Suprapubic skin (tissue), 4 donors: ENCODE data around the gene MUSK. TPM values are rescaled to one million over a fixed set of nuclear protein-coding genes. Genes with fewer than 3 reads are reported as not detected.

Experiments
- DNase-seq, 2 donors: peaks; one replicate each; pipeline ENCODE4 v3.0.0-alpha.2; 2019; ENCODE audit warnings: low spot score in 2 of 2
- H3K27ac ChIP-seq: fragments of 200-600 bp; sonication (generic); one replicate; pipeline ENCODE4 v1.5.1; 2019
- H3K27me3 ChIP-seq: fragments of 200-600 bp; sonication (generic); one replicate; pipeline ENCODE4 v1.5.1; 2019
- H3K36me3 ChIP-seq: fragments of 200-600 bp; sonication (generic); one replicate; pipeline ENCODE4 v1.5.1; 2019
- H3K4me1 ChIP-seq: fragments of 200-600 bp; sonication (generic); one replicate; pipeline ENCODE4 v1.5.1; 2019
- H3K4me3 ChIP-seq: fragments of 200-600 bp; sonication (generic); one replicate; pipeline ENCODE4 v1.5.1; 2019; ENCODE audit warnings: mild to moderate bottlenecking
- H3K9me3 ChIP-seq: fragments of 200-600 bp; sonication (generic); one replicate; pipeline ENCODE4 v1.5.1; 2019
- EP300 ChIP-seq: sonication (generic); formaldehyde crosslinking; IDR thresholded peaks from one replicate; pipeline ENCODE4 v1.6.1; 2017; ENCODE audit warnings: antibody characterized with exemption
- POLR2A ChIP-seq, 2 donors: fragments of 450-650 bp; IDR thresholded peaks; one replicate each; pipeline ENCODE4 v1.6.1; 2017; ENCODE audit warnings: antibody characterized with exemption in 2 of 2, mild to moderate bottlenecking in 2 of 2, moderate library complexity in 2 of 2
- POLR2AphosphoS5 ChIP-seq, 3 donors: sonication (generic); formaldehyde crosslinking; IDR thresholded peaks; one replicate each; pipeline ENCODE4 v1.6.1; 2017; ENCODE audit warnings: antibody characterized with exemption in 3 of 3
- WGBS: methylation state at CpG from one replicate; pipeline ENCODE4 v1.1.5; 2018; 5-methylcytosine and 5-hydroxymethylcytosine counted together
- total RNA-seq, 4 donors: library from RNA; depleted of rRNA; stranded (reverse); fragments of >200 nt; gene quantifications; one replicate each; pipeline ENCODE4 v1.1.0, GENCODE V29; 2016
- TF ChIP-seq, protein P1 (sequence below), 2 donors: fragments of 200-600 bp in 1 of 2; fragments of 450-650 bp in 1 of 2; sonication (generic) in 1 of 2; IDR thresholded peaks; one replicate each; pipeline ENCODE4 v1.5.1; 2016 to 2019; ENCODE audit warnings: antibody characterized with exemption in 2 of 2, mild to moderate bottlenecking in 1 of 2, moderate library complexity in 1 of 2

The MUSK gene
- total RNA-seq: 1 to 10 TPM in 1 of 4 donors, under 1 TPM in 1, not detected in 2; 0.45 to 1.5 TPM

DNA sequence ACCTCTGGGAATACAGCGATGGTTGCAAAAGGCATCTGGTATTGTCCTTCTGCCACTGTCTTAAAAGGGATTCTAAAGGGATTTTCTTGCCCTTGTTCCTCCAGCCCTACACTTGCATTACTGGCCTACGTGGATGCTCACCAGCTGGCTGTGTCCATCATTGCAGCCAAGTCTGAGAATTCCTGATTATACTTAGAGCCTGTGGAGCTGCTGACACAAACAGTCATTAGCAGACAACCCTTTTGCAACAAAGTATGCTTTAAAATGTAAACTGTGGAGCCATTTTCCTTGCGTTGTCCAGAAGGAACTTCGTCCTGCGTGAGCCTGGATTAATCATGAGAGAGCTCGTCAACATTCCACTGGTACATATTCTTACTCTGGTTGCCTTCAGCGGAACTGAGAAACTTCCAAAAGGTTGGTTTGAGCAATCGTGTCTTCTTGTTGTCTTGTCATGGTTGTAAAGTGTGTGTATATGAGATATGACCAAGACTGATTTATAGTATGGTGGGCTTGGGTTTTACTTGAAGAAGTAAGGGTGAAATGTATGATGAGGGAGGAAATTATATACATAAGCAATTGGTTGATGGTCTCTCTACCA, at the start of gene MUSK:
Gene MUSK (plus strand): TSS at position 222 of the 598 bp plus-strand sequence. CDS start 114 bp downstream, at position 336.
- no peaks in the 10 kb centered on the region for H3K9me3 ChIP-seq
- H3K4me3 ChIP-seq: no peak within 1 kb of the TSS
- no peak within 1 kb of the TSS for H3K27ac ChIP-seq
- TF ChIP-seq POLR2A (IDR thresholded peaks at IDR 0.05) (no peak), POLR2AphosphoS5 (IDR thresholded peaks at IDR 0.05) (no peak), EP300 (no peak)
- TF ChIP-seq, protein P1, sequence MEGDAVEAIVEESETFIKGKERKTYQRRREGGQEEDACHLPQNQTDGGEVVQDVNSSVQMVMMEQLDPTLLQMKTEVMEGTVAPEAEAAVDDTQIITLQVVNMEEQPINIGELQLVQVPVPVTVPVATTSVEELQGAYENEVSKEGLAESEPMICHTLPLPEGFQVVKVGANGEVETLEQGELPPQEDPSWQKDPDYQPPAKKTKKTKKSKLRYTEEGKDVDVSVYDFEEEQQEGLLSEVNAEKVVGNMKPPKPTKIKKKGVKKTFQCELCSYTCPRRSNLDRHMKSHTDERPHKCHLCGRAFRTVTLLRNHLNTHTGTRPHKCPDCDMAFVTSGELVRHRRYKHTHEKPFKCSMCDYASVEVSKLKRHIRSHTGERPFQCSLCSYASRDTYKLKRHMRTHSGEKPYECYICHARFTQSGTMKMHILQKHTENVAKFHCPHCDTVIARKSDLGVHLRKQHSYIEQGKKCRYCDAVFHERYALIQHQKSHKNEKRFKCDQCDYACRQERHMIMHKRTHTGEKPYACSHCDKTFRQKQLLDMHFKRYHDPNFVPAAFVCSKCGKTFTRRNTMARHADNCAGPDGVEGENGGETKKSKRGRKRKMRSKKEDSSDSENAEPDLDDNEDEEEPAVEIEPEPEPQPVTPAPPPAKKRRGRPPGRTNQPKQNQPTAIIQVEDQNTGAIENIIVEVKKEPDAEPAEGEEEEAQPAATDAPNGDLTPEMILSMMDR (IDR thresholded peaks at IDR 0.05): no peak
- peaks cover 4% of the 10 kb centered on the region for H3K4me1 ChIP-seq
- DNase-seq: no peak
- WGBS: 91% methylated on average over 8 of the region's 8 CpGs
- no peaks in the 10 kb centered on the region for H3K27me3 ChIP-seq
- no peaks in the 10 kb centered on the region for H3K36me3 ChIP-seq

DNA sequence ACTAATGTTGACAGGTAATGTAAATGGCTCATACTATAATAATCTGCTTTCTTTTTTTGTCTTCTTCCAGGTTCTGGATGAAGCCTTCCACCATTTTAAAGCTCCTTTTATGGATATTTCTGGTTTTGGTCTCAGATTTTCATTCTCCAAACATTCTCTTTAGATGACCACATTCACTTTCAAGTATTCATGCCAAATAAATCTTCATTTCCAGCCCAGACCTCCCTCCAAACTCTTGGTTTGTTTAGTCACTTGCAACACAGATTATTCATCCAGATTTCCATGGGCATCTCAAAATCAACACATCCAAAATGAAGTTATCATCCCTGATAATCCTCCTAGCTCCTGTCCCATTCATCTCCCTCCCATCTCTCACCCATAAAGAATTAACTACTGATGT, 48.8 kb upstream of the MUSK start:
- H3K4me3 ChIP-seq: no peak overlapping the region

DNA sequence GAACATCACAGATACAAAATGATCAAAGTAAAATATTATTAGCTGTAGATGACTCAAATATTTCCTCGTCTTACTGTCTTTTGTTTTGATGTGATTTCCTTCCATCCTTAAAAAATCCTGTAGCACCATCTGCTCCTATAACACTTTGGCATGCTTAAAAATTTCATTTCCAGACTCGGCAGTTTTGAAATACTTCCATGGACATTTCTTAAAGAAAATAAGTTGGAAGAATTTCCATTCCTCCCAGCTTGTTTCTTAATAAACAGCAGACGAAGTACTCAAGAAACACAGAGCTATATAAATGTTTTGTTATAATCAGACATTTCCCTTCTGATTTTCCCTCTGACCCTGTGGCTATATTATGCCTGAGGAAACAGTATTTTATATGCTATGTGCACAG, 47.9 kb upstream of the MUSK start:
- no peak for DNase-seq
- Histone ChIP-seq H3K36me3 (no peaks in the 10 kb centered on the region), H3K9me3 (no peaks in the 10 kb centered on the region), H3K4me1 (peaks cover 4% of the 10 kb centered on the region), H3K27ac (no peak overlapping the region), H3K4me3 (no peak overlapping the region), H3K27me3 (no peaks in the 10 kb centered on the region)
- WGBS: 22% methylated on average over 3 of the region's 3 CpGs
- TF ChIP-seq POLR2A (IDR thresholded peaks at IDR 0.05) (no peak), POLR2AphosphoS5 (IDR thresholded peaks at IDR 0.05) (no peak), EP300 (no peak)
- TF ChIP-seq, protein P1 (IDR thresholded peaks at IDR 0.05): no peak

More for the DNA sequence above, 48.8 kb upstream of the MUSK start:
- H3K9me3 ChIP-seq: no peaks in the 10 kb centered on the region
- no peak for DNase-seq
- H3K36me3 ChIP-seq: no peaks in the 10 kb centered on the region
- H3K27me3 ChIP-seq: no peaks in the 10 kb centered on the region
- H3K4me1 ChIP-seq: peaks cover 4% of the 10 kb centered on the region
- no peak for TF ChIP-seq POLR2AphosphoS5 (IDR thresholded peaks at IDR 0.05)
- TF ChIP-seq, protein P1 (IDR thresholded peaks at IDR 0.05): no peak
- no peak for TF ChIP-seq POLR2A (IDR thresholded peaks at IDR 0.05)
- no peak for TF ChIP-seq EP300
- H3K27ac ChIP-seq: no peak overlapping the region

DNA sequence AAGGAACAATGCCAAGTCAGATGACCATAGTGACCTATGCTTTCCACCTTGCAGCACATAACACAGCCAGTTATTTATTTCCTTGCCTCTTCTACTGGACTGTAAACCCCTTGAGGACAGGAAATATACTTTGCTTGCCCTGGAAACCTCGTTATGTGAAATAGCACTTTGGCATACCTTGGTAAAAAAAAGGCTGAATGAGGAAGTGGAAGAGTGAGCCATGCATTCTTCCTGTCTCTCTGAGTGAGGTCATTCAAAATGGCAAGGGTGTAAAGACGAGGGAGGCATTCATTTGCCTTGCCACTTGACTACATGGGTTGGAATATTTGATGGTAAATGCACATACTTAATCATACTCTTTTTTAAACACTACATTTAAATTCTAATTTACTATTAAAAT, 46.2 kb upstream of the MUSK start:
- H3K27ac ChIP-seq: no peak overlapping the region
- TF ChIP-seq POLR2A (IDR thresholded peaks at IDR 0.05): no peak
- no peak for TF ChIP-seq POLR2AphosphoS5 (IDR thresholded peaks at IDR 0.05)
- TF ChIP-seq, protein P1 (IDR thresholded peaks at IDR 0.05): no peak
- TF ChIP-seq EP300: no peak
- no peaks in the 10 kb centered on the region for H3K9me3 ChIP-seq
- H3K4me3 ChIP-seq: no peak overlapping the region
- 74% methylated on average over 2 of the region's 2 CpGs for WGBS
- no peaks in the 10 kb centered on the region for H3K36me3 ChIP-seq
- H3K4me1 ChIP-seq: peaks cover 4% of the 10 kb centered on the region
- DNase-seq: no peak
- H3K27me3 ChIP-seq: no peaks in the 10 kb centered on the region

DNA sequence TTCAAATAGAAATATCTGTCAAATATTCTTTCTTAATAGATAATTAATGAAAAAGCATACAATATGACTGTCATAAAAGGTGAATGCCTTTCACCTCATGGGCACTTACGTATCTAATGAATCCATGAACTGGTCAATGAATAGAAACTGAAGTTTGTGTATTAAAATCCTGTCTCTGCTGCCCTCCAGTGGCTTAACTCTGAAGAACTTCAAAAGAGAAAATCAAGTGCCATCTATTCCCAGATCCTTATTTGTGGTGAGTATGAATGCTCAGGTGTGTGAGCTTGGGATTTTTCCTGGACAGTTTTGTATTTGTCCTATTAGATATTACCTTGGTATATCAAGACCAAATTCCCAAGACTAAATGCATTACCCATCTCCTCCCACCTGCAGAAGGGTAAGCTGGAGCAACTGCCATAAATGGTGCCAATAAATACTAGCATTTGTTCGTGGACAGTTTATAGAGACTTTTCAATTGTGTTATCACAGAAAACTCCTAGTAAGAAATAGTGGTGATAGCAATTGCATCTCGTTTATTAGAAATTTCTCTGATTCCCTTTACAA, 45.0 kb upstream of the MUSK start:
- H3K27ac ChIP-seq: no peak overlapping the region
- no peaks in the 10 kb centered on the region for H3K36me3 ChIP-seq
- TF ChIP-seq, protein P1 (IDR thresholded peaks at IDR 0.05): peak; percentile 17 to 40
- no peak for TF ChIP-seq POLR2A (IDR thresholded peaks at IDR 0.05)
- no peak for TF ChIP-seq POLR2AphosphoS5 (IDR thresholded peaks at IDR 0.05)
- H3K4me1 ChIP-seq: peaks cover 4% of the 10 kb centered on the region
- H3K9me3 ChIP-seq: no peaks in the 10 kb centered on the region
- WGBS: 27% methylated on average over 3 of the region's 3 CpGs
- no peaks in the 10 kb centered on the region for H3K27me3 ChIP-seq
- DNase-seq: no peak
- H3K4me3 ChIP-seq: no peak overlapping the region
